ENCODE results near the gene HS3ST6.
A peak's percentile ranks its signal among the peaks of the same experiment; 100 is the strongest.
"Not testable (repeated sequence)": the region's sequence is repeated elsewhere in the genome, so short reads cannot be mapped to it uniquely, and the experiment has no call there.

HS3ST6 gene

DNA sequence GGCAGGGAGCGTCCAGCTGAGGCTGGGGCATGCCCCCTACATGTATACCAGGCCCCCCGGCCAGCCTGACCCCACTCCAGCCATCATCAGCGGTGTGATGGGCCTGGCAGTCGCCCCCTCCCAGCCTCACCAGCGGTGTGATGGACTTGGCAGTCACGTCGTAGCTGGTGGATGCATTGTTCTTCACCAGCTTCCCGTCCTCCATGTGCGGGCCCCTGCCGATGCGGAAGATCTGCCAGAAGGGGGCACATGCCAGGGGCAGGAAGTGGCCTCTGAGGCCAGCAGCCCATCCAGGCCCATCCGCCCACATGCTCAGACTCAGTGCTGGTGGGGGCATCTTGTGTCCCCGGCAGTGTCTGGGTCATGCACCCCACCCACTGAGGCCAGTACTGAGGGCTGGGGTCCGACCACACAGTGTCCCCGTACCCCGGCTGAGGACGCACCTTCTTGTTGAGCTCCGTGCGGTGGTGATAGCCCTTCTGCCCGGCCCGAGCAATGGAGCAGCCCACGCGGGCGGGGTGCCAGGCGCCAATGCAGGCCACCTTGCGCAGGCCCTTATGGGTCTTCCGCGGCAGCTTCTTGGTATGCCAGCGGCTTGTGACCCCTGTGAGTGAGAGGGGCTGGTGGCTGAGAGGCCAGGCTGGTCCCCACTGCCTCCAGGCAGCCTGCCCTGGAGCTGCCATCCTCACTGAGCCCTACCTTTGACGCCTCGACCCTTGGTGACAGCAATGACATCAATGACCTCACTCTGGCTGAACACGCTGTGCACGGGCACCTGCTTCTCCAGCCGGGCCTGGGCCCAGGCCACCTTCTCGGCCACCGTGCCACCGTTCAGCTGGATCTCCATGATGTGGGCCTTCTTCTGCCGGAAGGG, 28.5 kb upstream of the HS3ST6 start:
- no peak for DNase-seq (ENCODE audit: low spot score)

DNA sequence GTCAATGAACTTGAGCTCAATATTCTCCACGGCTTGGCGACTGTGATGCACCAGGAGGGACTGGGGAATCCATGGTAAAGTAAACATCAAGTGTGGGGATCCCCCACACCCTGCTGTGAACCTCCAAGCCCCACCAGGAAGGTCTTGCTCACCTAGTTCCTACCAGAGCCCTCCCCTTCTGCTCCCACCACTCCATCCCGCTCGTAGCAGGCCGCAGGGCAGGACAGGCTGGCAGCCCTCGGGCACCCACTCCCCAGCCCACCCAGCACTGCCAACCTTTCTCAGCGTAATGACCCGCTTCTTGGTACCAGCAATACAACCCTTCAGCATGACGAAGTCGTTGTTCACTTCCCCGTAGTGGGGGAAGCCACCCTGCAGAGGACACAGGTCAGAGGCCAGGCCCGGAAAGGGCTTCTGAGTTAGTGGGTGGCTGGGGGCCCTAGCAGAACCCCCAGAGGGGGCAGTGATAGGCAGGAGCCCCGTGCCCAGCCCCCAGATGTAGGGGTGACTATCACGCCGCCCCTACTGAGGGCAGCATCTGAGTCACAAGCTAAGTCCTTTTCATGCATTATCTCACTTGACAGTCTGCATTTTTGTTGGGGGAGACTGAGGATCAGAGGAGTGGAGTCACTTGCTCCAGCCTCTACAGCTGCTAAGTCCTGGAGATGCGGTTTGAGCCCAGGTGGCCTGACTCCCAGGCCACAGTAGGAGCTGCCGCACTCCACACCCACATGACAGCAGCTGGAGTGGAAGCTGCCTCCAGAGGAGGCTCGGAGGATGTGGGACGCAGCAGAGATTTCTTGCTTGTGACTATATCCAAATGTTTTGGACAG, 27.6 kb upstream of the HS3ST6 start:
- no peak for DNase-seq (ENCODE audit: low spot score)

DNA sequence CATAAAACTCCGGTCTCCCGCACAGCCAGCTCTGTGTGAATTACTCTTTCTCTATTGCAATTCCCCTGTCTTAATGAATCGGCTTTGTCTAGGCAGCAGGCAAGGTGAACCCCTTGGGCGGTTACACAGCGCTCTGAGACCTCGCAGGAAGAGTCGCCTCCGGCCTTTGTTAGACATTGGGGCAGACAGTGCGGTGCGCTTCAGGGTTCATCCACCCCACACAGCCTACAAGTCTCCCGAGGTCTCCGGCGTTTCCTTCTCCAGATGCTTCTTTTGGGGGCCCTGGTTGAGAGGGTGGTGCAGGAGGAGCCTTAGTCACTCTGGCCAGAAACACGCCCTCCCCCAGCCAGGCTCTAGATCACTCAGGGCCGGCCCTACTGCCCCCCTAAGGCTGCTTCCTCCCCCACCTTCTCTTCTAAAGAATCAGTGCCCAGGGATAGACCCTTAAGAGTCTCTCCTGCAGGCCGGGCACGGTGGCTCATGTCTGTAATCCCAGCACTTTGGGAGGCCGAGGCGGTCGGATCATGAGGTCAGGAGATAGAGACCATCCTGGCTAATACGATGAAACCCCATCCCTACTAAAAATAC, 26.5 kb upstream of the HS3ST6 start:
- no peak for DNase-seq (ENCODE audit: low spot score)

DNA sequence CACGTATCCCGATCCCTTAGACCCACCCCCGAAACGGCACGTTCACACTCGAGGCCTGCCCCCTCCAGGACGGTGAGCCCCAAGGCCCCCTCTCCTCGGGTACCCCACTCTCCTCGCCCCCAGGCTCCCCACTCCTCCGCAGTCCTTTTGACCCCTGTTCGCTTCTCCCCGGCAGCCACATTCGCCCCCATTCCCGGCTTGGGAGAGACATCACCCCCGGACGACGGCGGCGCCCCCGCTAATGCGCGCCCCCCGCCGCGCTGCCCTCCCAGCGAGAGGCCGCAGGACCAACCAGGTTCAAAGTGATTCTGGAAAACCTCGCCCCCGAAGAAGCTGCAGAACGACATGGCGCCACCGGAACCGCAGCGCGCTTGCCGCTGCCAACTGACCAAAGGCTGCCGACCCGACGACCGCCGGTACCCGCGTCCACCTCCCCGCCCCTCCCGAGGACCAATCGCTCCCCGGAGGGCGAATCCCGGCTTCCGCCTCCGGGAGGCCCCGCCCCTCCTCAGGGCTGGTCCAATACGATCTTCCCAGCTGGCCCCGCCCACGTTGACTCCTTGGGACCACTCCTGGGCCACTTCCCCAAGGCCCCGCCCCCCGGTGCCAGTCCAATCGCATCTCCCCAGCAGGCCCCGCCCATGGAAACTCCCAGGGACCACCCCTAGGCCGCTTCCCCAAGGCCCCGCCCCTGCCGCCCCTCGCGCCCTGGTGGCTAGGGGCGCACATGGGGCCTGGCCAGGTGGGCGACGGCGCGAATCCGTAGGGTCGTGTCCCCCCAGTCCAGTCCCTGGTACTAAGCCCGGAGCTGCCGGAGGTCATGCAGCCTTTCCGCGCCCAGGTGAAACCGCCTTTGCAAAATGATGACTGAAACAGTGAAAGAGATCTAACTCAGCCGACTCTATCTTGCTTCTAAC, 24.9 kb upstream of the HS3ST6 start, which contains the start of gene MSRB1:
MSRB1 (minus strand) TSS at position 390 of the 917 bp plus-strand sequence; CDS start at position 347, 43 bp downstream.
- DNase-seq (ENCODE audit: low spot score) = peak; percentile 97

DNA sequence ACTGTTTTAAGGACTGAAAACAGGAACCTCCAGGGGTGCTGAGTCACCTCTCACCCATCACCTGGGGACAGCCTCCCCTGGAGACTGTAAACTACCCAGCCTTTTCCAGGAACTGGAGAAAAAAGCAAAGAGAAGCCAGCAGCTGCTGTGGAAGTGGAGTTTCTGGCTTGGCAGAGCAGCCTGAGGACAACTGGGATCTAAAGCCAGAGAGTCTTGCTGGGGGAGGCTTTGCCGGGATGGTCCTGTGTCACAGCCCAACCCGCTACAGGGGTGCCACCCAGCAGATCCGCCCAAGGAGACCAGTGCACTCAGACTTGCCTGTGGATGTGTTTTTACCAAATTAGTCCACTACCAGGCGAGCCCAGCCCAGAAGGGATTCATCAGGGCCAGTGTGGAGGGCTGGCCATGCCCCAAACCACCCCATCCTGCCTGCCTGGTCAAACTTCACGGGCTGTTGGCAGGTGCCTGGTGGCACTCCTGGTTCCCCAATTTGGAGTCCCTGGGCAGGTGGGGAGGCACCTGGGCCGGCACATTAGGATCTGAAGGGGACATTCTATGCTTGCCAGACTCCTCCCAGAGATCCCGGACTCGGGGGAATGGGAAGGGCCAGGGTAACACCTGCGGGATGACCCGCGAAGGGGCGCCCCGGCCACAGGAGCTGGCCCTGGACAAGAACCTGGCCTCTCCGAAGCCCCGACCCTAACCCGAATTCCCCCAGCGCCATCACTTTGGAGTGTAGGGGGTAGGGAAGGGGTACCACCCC, 24.0 kb upstream of the HS3ST6 start:
- DNase-seq (ENCODE audit: low spot score) = peak; percentile 37

DNA sequence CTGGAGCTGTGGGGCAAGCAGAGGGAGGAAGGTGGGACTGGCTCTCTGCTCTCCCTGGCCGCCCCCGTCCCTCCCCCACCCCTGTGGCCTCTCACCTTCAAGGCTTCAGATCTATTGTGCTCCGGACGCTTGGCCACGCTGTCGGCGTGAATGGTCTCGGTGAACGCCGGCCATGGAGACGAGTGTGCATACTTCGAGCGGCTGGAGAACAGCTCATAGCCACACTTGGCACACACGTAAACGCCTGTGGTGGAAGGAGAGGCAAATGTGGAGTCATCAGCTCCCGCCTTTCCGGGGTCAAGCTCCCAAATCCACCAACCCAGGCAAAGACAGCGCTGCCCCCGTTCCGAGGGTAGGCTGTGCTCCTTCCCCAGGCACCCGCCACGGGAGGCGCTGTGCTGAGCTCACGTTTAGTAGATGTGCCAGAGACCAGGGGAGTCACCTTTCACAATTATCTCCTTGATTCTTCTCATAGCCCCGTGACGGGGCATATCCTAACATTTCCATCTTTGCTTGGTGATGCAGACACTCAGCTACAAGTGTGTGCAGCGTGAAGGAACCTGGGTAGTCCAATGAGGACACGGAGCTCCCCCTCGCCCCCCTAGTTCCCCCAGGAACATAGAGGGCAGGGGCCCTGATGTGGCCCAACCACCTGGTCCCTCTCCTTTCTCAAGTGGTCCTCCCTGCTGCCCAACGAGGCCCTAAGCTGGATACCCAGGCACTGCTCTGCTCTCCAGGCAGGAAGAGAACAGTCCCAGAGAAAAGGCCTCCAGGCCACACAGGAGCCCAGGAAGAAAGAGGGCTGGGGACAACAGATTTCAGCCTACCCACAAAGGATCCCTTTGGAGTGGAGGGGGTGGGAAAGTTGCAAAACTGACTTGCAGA, 23.2 kb upstream of the HS3ST6 start:
- no peak for DNase-seq (ENCODE audit: low spot score)

DNA sequence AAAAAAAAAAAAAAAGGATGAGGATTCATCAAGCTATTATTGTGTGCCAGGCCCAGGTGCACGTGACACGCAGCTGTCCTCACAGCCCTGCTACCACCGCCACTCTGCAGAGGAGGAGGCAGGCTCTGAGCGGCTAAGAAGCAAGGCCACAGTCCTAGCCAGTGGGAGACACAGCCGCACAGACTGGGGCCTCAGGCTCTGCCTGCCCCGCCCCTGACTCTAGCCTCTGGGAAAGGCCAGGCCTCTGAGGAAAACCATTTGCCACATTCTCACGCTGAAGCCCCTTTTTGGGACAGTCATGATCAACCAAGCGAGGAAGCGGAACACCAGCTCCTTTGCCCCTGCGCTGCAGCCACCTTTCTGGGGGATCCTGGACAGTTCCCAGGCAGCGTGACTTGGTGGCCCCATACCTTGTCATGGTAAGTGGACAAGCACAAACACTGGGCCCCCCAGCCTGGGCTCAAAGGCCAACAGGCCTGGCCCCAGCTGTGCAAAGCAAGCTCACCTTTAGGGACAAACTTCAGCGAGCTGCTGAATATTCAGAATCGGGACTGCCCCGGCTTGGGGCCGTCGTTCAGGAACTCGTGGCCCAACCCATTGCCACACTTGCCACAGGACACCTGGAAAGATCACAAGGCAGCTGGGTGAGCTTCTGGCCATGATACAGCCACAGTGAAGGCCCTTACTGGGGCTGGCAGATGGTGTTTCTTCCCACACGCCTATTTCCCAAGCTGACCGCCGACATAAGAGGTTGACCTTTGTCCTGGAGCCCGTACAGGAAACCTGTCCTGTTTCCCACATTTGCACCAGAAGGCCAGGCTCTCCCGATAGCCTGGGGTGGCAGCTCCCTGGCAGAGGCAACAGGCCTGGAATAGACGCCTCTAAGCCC, 22.3 kb upstream of the HS3ST6 start:
- DNase-seq (ENCODE audit: low spot score) = no peak

DNA sequence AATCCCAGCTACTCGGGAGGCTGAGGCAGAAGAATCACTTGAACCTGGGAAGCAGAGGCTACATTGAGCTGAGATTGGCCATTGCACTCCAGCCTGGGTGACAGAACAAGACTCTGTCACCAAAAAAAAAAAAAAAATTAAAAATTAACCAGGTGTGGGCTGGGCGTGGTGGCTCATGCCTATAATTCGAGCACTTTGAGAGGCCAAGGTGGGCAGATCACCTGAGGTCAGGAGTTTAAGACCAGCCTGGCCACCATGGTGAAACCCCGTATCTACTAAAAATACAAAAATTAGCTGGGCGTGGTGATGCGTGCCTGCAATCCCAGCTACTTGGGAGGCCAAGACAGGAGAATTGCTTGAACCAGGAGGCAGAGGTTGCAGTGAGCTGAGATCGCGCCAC, 21.6 kb upstream of the HS3ST6 start:
- DNase-seq (ENCODE audit: low spot score) = not testable (repeated sequence)

DNA sequence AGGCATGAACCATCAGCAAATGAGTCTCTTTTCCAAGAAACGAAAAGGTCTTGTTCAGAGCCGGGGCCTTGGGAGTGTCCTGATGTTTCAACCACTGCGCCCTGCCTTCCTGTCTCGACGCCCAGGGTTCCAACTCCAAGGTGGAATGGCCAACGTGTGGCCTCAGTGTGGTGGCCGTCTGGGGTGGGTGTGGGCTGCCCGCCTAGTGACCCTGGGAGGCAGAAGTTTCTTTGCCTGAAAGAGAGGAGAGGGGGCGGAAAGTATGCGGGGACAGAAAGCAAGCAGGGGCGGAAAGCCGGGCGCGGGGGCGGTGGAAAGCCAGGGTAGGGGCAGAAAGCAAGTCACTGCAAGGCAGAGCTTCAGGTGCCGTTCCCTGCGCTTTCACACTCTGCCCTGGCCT, 20.7 kb upstream of the HS3ST6 start:
- DNase-seq (ENCODE audit: low spot score) = no peak

DNA sequence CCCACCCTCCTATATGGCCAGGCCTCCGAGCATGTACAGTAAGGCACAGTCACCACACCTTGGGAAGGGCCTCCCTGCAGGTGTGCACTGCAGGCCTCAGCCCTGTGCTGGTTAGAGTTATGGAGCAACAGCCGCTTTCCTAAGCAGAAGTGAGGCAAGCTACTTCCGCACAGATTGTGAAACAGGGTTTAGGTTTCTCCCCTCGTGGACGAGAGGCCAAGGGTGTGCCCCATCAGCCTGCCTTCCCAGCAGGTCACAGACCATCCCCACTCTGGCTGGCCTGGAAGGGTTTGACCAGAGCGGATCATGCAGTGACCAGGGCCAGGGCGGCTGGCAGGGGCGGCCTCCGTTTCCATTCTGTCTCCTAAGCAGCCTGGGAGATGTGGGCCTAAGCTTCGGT, 20.1 kb upstream of the HS3ST6 start:
- DNase-seq (ENCODE audit: low spot score) = no peak

DNA sequence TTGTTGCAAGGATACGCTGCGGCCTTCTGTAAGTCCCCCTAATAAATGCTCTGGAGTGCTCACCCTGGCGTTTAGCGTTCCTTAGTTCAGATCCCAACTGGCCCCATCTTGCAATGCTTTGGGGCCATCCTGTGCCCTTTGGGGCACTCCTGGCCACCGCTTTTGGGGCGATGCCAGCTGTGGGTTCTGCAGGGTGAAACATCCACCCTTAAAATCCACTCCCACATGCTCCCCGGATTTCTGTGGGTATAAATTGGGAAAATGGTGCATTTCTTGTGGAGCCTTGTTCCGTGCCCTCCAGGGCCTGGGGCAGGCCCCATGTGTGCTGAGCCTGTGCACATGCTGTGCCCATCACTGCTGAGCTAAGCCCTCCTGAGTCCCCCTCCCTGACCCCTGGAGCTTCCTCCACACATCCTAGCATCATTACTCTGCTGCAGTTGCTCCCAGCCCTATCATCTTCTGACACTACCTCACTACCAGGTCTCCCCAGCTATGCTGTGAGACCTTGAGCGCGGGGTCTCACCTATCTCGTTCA, 18.8 kb upstream of the HS3ST6 start:
- no peak for DNase-seq (ENCODE audit: low spot score)

DNA sequence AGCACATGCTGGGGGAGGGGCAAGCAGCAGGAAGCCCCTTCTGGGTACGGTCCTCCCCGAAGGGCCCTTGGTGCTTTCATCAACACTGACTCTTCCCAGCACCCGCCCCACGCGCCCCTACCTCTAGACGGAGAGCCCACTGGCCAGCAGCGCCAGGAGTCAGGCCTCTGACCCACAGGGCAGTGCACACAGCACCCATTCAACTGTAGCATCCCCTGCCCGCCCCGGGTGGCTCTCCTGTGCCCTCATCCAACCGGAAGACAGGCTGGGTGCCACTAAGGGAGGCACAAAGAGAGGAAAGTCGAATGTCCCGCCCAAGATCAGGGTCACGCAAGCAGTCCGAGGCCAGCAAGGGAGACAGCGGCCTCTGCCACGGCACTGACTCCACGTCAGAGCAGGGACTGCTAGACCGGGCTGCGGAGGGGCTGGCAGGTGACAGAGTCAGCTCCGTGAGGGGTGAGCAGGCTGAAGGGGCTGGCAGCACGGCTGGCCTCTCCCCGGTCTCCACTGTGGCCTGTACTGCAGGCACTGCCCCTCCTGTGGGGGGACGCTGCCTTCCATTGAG, 15.0 kb upstream of the HS3ST6 start:
- no peak for DNase-seq (ENCODE audit: low spot score)

DNA sequence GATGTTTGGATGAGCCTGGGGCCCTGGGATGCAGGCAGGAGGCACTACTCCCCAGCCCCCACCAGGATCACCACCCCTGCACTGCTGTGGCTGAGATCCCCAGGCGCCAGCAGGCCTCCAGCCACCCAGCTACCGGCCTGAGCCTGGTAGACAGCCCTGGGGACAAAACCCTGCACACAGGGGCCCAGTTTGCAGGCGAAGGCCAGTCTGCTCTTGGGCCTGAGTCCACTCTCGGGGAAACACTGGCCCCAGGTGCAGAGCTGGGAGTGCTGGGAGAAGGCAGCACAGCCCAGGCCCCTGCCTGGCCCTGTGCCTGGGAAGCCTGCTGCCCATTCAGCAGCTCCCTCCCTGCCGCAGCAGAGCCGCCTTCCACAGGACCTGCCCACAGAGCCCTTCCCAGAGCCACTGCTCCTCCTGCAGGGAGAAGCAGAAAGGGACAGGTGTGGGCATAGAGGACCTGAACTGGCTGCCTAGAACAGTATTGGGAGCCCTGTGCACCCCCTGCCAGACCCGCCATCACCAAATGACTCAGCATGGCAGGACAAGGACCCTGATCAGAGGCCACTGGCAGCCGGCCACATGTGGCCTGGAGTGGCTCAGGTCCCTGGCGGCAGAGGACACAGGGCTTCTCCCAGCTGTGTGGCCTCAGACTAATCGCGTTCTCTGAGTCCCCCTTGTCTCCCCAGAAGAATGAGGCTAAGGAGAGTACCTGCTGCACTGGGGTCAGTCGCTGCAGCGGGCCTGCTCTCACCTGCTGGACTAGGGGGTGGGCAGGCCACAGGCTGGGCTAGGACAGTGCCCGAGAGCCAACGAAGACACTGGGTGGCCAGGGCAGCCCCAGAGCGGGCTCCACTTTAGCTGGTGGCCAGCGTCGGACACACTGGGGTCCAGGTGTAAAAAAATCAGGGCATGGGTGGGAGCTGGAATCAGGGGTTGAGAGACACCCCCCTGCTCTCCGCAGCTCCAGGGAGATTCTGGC, 14.1 kb upstream of the HS3ST6 start:
- no peak for DNase-seq (ENCODE audit: low spot score)

DNA sequence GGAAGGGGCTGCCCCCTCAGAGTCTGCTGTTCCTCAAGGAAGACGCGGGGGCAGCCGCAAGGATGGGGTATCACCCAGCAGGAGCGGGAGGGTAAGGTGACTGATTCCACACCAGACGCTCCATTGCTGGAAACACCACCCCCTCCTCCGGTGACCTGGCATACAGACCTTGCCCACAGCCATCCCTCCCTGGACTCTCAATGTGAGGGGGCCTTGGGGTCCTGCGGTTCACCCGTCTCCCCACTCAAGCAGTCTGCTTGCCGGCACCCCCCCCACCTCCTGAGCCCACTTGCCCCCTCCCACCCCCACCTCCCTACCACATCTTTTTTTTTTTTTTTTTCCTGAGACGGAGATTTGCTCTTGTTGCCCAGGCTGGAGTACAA, 12.1 kb upstream of the HS3ST6 start:
- no peak for DNase-seq (ENCODE audit: low spot score)

DNA sequence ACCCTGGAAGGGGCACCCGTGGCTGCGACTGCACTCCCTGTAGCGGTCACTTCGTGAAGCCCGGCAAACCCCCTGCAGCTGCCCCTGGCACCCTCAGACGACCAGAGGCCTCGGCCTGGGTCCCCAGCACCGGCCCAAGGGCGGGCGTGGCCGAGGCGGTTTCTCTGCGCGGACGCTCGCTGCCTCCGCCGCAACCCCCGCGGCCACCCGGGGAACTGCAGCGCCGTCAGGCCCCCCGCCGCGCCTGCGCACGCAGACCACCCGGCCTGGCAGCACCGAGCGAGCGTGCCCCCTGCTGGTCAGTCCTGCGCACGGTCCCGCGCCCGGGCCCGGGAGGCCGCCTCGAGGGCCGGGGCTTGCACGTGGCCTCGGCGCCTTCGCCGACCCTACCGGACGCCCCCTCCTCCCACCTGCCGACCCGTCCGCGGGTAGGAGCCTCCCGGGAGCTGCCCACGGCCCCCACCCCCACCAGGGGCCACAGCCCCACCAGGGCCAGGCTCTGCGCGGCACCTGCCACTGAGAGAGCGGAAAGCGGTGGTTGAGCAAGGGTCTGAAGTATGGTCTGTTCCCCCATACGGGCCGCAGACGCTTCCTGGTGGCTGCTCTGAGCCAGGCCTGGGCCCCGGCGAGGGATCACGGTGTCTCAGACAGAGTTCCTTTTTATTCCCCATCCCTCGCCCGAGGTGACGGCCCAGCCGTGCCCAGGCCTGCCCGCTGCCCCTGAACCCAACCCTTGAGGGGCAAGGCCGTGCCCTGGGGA, 11.5 kb upstream of the HS3ST6 start:
- DNase-seq (ENCODE audit: low spot score) = peak; percentile 86

DNA sequence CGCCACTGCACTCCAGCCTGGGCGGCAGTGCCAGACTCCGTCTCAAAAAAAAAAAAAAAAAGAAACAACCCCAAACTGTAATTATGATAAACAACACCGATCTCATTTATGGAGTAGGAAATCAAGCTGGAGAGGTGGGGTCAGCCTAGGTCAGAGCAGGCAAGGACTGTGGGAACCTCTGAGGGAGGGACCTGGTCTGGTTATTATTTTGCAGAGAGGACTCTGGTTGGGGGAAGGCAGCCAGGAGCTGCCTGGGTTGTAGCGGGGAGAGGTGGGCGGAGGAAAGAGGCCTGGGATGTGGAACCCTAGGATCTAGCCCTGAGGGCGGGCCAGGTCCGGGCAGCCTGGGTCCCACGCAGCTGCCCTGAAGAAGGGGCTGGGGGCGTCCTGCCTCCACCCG, 10.9 kb upstream of the HS3ST6 start:
- no peak for DNase-seq (ENCODE audit: low spot score)
